HEK293 (cell line): ENCODE data around the gene MRPL4.

Source experiments
- CTCF ChIA-PET: fragments of 350-600 bp; formaldehyde crosslinking; extraction: SDS; loops from one replicate; lab custom pipeline; 2021; ENCODE audit warnings: antibody characterized with exemption; lab: Yijun Ruan, JAX
- POLR2A ChIA-PET: fragments of 300-600 bp; formaldehyde crosslinking; extraction: SDS; loops from one replicate; lab custom pipeline; 2020; ENCODE audit warnings: antibody characterized with exemption, inconsistent platforms; lab: Yijun Ruan, JAX
- H3K27ac ChIP-seq: fragments of 200-500 bp; sonication (Bioruptor generic); 2 replicates; pipeline ENCODE4 v1.5.1; 2014; ENCODE audit warnings: low read depth, low read length, control low read depth, inconsistent platforms; ENCODE audit errors: extremely low read depth
- H3K36me3 ChIP-seq, 2 experiments: fragments of 200-500 bp in 1 of 2; sonication (Bioruptor generic) in 1 of 2; 1 replicate in 1 of 2; 2 replicates in 1 of 2; pipeline ENCODE4 v1.5.1; 2014 to 2017; ENCODE audit warnings: inconsistent platforms in 2 of 2, low read length in 2 of 2; ENCODE audit not compliant: control insufficient read depth in 2 of 2, insufficient read depth in 1 of 2
- H3K4me1 ChIP-seq: fragments of 200-500 bp; sonication (Bioruptor generic); 2 replicates; pipeline ENCODE4 v1.5.1; 2014; ENCODE audit warnings: mild to moderate bottlenecking, low read length, inconsistent platforms; ENCODE audit not compliant: control insufficient read depth, insufficient read depth
- H3K4me3 ChIP-seq: 2 replicates; pipeline ENCODE4 v1.5.1; 2011; ENCODE audit warnings: low read depth, mild to moderate bottlenecking, control low read depth, low read length, moderate library complexity
- H3K9me3 ChIP-seq: fragments of 200-500 bp; sonication (Bioruptor generic); 2 replicates; pipeline ENCODE4 v1.5.1; 2014; ENCODE audit warnings: low read depth, low read length, inconsistent platforms; ENCODE audit not compliant: control insufficient read depth, insufficient read depth
- SP2 ChIP-seq: fragments of 450-650 bp; formaldehyde crosslinking; IDR thresholded peaks from 2 replicates; pipeline ENCODE4 v1.5.1; 2016; ENCODE audit warnings: missing biosample characterization, missing genetic modification characterization
- SP7 ChIP-seq: fragments of 450-650 bp; formaldehyde crosslinking; IDR thresholded peaks from 2 replicates; pipeline ENCODE4 v1.5.1; 2016; ENCODE audit warnings: missing biosample characterization, missing genetic modification characterization
- ZNF140 ChIP-seq: fragments of 450-650 bp; formaldehyde crosslinking; IDR thresholded peaks from 2 replicates; pipeline ENCODE4 v1.5.1; 2016; ENCODE audit warnings: missing biosample characterization, missing genetic modification characterization
- ZNF16 ChIP-seq: fragments of 450-650 bp; formaldehyde crosslinking; IDR thresholded peaks from 2 replicates; pipeline ENCODE4 v1.5.1; 2016; ENCODE audit warnings: low read depth, missing biosample characterization, missing genetic modification characterization
- ZNF214 ChIP-seq: fragments of 450-650 bp; formaldehyde crosslinking; IDR thresholded peaks from 2 replicates; pipeline ENCODE4 v1.5.1; 2017; ENCODE audit warnings: missing biosample characterization, mild to moderate bottlenecking, missing genetic modification characterization, borderline replicate concordance
- ZNF324 ChIP-seq: fragments of 450-650 bp; formaldehyde crosslinking; IDR thresholded peaks from 2 replicates; pipeline ENCODE4 v1.5.1; 2016; ENCODE audit warnings: missing biosample characterization, missing genetic modification characterization
- ZNF354C ChIP-seq: fragments of 450-650 bp; formaldehyde crosslinking; IDR thresholded peaks from 2 replicates; pipeline ENCODE4 v1.5.1; 2016; ENCODE audit warnings: missing biosample characterization, missing genetic modification characterization, low read depth, borderline replicate concordance
- ZNF366 ChIP-seq: fragments of 450-650 bp; formaldehyde crosslinking; conservative IDR thresholded peaks from 2 replicates; pipeline ENCODE4 v1.5.1; 2016; ENCODE audit warnings: missing biosample characterization, missing genetic modification characterization
- ZNF529 ChIP-seq: fragments of 450-650 bp; formaldehyde crosslinking; IDR thresholded peaks from 2 replicates; pipeline ENCODE4 v1.5.1; 2017; ENCODE audit warnings: missing genetic modification characterization, missing biosample characterization; ENCODE audit not compliant: insufficient replicate concordance
- ZNF530 ChIP-seq: fragments of 450-650 bp; formaldehyde crosslinking; IDR thresholded peaks from 2 replicates; pipeline ENCODE4 v1.5.1; 2016; ENCODE audit warnings: low read depth, missing biosample characterization, missing genetic modification characterization
- ZNF571 ChIP-seq: fragments of 450-650 bp; formaldehyde crosslinking; IDR thresholded peaks from 2 replicates; pipeline ENCODE4 v1.5.0; 2017; ENCODE audit warnings: missing biosample characterization, missing genetic modification characterization
- ZNF623 ChIP-seq: fragments of 450-650 bp; formaldehyde crosslinking; IDR thresholded peaks from 2 replicates; pipeline ENCODE4 v1.5.1; 2016; ENCODE audit warnings: missing biosample characterization, missing genetic modification characterization
- ZNF629 ChIP-seq: fragments of 450-650 bp; formaldehyde crosslinking; IDR thresholded peaks from 2 replicates; pipeline ENCODE4 v1.5.1; 2017; ENCODE audit warnings: missing biosample characterization, missing genetic modification characterization
- TF ChIP-seq, protein P1 (sequence below): fragments of 450-650 bp; formaldehyde crosslinking; IDR thresholded peaks from 2 replicates; pipeline ENCODE4 v1.5.1; 2016; ENCODE audit warnings: missing biosample characterization, missing genetic modification characterization
- TF ChIP-seq, protein P2 (sequence below): fragments of 450-650 bp; formaldehyde crosslinking; IDR thresholded peaks from 2 replicates; pipeline ENCODE4 v1.5.1; 2017; ENCODE audit warnings: missing biosample characterization, missing genetic modification characterization
- TF ChIP-seq, protein P3 (sequence below): fragments of 450-650 bp; formaldehyde crosslinking; IDR thresholded peaks from 2 replicates; pipeline ENCODE4 v1.5.1; 2017; ENCODE audit warnings: missing biosample characterization, missing genetic modification characterization
- TF ChIP-seq, protein P4 (sequence below): fragments of 450-650 bp; formaldehyde crosslinking; IDR thresholded peaks from 2 replicates; pipeline ENCODE4 v1.5.1; 2016; ENCODE audit warnings: missing biosample characterization, missing genetic modification characterization
- TF ChIP-seq, protein P5 (sequence below): fragments of 450-650 bp; formaldehyde crosslinking; IDR thresholded peaks from 2 replicates; pipeline ENCODE4 v1.5.1; 2016; ENCODE audit warnings: missing biosample characterization, missing genetic modification characterization

The MRPL4 gene

DNA sequence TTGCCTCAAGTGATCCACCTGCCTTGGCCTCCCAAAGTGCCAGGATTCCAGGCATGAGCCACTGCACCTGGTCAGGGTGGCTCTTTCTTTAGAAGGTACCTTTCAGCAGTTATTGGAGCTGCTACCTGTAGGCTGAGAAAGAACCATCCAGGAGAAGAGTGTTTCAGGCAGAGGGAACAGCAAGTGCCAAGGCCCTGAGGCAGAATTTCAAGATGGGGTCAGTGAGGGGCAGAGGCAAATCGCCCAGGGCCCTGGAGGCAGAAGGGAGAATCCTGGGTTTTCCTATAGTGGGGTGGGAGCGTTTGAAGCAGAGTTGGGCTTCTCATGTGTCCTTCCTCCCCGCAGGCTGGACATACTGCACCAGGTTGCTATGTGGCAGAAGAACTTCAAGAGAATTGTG is 2.2 kb downstream of the MRPL4 start (continued):
- TF ChIP-seq, protein P1, sequence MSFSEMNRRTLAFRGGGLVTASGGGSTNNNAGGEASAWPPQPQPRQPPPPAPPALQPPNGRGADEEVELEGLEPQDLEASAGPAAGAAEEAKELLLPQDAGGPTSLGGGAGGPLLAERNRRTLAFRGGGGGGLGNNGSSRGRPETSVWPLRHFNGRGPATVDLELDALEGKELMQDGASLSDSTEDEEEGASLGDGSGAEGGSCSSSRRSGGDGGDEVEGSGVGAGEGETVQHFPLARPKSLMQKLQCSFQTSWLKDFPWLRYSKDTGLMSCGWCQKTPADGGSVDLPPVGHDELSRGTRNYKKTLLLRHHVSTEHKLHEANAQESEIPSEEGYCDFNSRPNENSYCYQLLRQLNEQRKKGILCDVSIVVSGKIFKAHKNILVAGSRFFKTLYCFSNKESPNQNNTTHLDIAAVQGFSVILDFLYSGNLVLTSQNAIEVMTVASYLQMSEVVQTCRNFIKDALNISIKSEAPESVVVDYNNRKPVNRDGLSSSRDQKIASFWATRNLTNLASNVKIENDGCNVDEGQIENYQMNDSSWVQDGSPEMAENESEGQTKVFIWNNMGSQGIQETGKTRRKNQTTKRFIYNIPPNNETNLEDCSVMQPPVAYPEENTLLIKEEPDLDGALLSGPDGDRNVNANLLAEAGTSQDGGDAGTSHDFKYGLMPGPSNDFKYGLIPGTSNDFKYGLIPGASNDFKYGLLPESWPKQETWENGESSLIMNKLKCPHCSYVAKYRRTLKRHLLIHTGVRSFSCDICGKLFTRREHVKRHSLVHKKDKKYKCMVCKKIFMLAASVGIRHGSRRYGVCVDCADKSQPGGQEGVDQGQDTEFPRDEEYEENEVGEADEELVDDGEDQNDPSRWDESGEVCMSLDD (tag by site-specific recombination) = no peak
- TF ChIP-seq ZNF366 (tag by site-specific recombination) = no peak
- TF ChIP-seq, all 188 proteins: peak for 1

DNA sequence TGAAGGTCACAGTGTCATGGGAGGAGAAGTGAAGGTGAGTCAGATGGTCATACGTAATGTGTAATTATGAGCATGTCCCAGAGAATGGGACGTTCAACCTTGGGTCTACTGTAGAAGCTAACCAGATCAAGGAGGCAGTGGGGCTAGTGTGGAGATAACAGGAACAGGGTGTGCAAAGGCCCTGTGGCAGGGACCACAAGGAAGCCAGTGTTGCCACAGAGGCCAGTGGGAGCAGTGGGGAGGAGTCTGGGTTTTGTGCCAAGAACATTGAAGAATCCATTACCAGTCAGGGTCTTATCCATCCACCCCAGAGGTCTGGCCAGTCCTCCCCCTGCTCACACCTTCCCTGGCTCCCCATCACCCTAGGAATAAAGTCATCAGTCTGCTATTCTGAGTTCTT is 3.3 kb downstream of the MRPL4 start:
- no peak overlapping the region for H3K4me3 ChIP-seq
- CTCF ChIA-PET = interaction anchor here (0.6 to 7.9 kb wide), 3 partner anchors 10 to 132 kb away, joined by 3 to 141 read pairs (median 3); no protein-coding TSS in a partner anchor
- H3K36me3 ChIP-seq = peaks cover 25 to 64% of the 10 kb centered on the region in 2 experiments; a peak in 2 of 3 replicates
- no peaks in the 10 kb centered on the region for H3K4me1 ChIP-seq
- TF ChIP-seq, protein P2, sequence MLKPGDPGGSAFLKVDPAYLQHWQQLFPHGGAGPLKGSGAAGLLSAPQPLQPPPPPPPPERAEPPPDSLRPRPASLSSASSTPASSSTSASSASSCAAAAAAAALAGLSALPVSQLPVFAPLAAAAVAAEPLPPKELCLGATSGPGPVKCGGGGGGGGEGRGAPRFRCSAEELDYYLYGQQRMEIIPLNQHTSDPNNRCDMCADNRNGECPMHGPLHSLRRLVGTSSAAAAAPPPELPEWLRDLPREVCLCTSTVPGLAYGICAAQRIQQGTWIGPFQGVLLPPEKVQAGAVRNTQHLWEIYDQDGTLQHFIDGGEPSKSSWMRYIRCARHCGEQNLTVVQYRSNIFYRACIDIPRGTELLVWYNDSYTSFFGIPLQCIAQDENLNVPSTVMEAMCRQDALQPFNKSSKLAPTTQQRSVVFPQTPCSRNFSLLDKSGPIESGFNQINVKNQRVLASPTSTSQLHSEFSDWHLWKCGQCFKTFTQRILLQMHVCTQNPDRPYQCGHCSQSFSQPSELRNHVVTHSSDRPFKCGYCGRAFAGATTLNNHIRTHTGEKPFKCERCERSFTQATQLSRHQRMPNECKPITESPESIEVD (tag by site-specific recombination) = no peak
- TF ChIP-seq ZNF571 (tag by site-specific recombination) = no peak
- TF ChIP-seq, protein P3, sequence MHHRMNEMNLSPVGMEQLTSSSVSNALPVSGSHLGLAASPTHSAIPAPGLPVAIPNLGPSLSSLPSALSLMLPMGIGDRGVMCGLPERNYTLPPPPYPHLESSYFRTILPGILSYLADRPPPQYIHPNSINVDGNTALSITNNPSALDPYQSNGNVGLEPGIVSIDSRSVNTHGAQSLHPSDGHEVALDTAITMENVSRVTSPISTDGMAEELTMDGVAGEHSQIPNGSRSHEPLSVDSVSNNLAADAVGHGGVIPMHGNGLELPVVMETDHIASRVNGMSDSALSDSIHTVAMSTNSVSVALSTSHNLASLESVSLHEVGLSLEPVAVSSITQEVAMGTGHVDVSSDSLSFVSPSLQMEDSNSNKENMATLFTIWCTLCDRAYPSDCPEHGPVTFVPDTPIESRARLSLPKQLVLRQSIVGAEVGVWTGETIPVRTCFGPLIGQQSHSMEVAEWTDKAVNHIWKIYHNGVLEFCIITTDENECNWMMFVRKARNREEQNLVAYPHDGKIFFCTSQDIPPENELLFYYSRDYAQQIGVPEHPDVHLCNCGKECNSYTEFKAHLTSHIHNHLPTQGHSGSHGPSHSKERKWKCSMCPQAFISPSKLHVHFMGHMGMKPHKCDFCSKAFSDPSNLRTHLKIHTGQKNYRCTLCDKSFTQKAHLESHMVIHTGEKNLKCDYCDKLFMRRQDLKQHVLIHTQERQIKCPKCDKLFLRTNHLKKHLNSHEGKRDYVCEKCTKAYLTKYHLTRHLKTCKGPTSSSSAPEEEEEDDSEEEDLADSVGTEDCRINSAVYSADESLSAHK (tag by site-specific recombination) = no peak
- TF ChIP-seq, protein P4, sequence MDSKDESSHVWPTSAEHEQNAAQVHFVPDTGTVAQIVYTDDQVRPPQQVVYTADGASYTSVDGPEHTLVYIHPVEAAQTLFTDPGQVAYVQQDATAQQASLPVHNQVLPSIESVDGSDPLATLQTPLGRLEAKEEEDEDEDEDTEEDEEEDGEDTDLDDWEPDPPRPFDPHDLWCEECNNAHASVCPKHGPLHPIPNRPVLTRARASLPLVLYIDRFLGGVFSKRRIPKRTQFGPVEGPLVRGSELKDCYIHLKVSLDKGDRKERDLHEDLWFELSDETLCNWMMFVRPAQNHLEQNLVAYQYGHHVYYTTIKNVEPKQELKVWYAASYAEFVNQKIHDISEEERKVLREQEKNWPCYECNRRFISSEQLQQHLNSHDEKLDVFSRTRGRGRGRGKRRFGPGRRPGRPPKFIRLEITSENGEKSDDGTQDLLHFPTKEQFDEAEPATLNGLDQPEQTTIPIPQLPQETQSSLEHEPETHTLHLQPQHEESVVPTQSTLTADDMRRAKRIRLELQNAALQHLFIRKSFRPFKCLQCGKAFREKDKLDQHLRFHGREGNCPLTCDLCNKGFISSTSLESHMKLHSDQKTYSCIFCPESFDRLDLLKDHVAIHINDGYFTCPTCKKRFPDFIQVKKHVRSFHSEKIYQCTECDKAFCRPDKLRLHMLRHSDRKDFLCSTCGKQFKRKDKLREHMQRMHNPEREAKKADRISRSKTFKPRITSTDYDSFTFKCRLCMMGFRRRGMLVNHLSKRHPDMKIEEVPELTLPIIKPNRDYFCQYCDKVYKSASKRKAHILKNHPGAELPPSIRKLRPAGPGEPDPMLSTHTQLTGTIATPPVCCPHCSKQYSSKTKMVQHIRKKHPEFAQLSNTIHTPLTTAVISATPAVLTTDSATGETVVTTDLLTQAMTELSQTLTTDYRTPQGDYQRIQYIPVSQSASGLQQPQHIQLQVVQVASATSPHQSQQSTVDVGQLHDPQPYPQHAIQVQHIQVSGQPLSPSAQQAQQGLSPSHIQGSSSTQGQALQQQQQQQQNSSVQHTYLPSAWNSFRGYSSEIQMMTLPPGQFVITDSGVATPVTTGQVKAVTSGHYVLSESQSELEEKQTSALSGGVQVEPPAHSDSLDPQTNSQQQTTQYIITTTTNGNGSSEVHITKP = no peak
- 0 out of 2 replicates have a peak, but pooled peaks have one; percentile 30 for TF ChIP-seq ZNF16 (tag by site-specific recombination)
- no peak for TF ChIP-seq SP7 (tag by site-specific recombination)
- peak; percentile 99 for TF ChIP-seq ZNF623 (tag by site-specific recombination)
- no peak for TF ChIP-seq SP2 (tag by site-specific recombination)
- no peak for TF ChIP-seq ZNF629 (tag by site-specific recombination)
- H3K9me3 ChIP-seq = no peaks in the 10 kb centered on the region
- no peak overlapping the region for H3K27ac ChIP-seq
- POLR2A ChIA-PET = interaction anchor here (0.9 kb wide), 1 partner anchor 36 kb away, joined by 3 read pairs; no protein-coding TSS in a partner anchor

DNA sequence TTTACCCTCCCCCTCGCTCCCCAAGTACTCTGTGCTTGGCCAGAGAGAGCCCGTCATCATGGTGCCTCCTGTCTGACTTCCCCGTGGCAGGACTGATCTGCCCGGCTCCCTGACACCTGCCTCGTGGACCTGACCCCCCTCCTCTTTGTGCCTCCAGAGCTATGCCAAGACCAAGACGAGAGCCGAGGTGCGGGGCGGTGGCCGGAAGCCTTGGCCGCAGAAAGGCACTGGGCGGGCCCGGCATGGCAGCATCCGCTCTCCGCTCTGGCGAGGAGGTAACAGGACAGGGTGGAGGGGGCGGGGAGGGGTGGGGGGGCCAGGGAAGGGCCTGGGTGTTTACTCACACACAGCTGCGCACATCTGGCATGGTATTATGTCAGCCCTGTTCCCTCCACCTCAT is 4.5 kb downstream of the MRPL4 start:
- H3K4me3 ChIP-seq = no peak overlapping the region
- POLR2A ChIA-PET = no interaction called here
- no peak overlapping the region for H3K27ac ChIP-seq
- CTCF ChIA-PET = interaction anchor here (0.6 to 7.9 kb wide), 6 partner anchors 30 to 399 kb away, joined by 3 to 141 read pairs (median 4); partner anchors contain the start of gene TYK2
- H3K4me1 ChIP-seq = no peaks in the 10 kb centered on the region
- no peaks in the 10 kb centered on the region for H3K9me3 ChIP-seq
- peaks cover 25 to 64% of the 10 kb centered on the region in 2 experiments; a peak in 2 of 3 replicates for H3K36me3 ChIP-seq
- no peak for TF ChIP-seq ZNF530 (tag by site-specific recombination)
- no peak for TF ChIP-seq ZNF529 (tag by site-specific recombination)
- TF ChIP-seq ZNF324 (tag by site-specific recombination) = no peak
- TF ChIP-seq ZNF140 = no peak
- TF ChIP-seq, protein P5, sequence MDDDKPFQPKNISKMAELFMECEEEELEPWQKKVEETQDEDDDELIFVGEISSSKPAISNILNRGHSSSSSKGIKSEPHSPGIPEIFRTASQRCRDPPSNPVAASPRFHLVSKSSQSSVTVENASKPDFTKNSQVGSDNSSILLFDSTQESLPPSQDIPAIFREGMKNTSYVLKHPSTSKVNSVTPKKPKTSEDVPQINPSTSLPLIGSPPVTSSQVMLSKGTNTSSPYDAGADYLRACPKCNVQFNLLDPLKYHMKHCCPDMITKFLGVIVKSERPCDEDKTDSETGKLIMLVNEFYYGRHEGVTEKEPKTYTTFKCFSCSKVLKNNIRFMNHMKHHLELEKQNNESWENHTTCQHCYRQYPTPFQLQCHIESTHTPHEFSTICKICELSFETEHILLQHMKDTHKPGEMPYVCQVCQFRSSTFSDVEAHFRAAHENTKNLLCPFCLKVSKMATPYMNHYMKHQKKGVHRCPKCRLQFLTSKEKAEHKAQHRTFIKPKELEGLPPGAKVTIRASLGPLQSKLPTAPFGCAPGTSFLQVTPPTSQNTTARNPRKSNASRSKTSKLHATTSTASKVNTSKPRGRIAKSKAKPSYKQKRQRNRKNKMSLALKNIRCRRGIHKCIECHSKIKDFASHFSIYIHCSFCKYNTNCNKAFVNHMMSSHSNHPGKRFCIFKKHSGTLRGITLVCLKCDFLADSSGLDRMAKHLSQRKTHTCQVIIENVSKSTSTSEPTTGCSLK (tag by site-specific recombination) = no peak
- no peak for TF ChIP-seq ZNF214 (tag by site-specific recombination)
- TF ChIP-seq ZNF354C (tag by site-specific recombination) = no peak
